Stimulated activated CD8-positive, alpha-beta memory T cell treated with anti-CD3 and anti-CD28 coated beads, Interleukin-7, amount 100 ng/mL, for 1 hour (primary cell): Measurements from ENCODE around the gene S100A5.

Experiments used
- DNase-seq, 2 donors: peaks; one replicate each; pipeline ENCODE4 v3.0.0-alpha.2; 2020; ENCODE audit warnings: low read depth in 2 of 2

The S100A5 gene

DNA sequence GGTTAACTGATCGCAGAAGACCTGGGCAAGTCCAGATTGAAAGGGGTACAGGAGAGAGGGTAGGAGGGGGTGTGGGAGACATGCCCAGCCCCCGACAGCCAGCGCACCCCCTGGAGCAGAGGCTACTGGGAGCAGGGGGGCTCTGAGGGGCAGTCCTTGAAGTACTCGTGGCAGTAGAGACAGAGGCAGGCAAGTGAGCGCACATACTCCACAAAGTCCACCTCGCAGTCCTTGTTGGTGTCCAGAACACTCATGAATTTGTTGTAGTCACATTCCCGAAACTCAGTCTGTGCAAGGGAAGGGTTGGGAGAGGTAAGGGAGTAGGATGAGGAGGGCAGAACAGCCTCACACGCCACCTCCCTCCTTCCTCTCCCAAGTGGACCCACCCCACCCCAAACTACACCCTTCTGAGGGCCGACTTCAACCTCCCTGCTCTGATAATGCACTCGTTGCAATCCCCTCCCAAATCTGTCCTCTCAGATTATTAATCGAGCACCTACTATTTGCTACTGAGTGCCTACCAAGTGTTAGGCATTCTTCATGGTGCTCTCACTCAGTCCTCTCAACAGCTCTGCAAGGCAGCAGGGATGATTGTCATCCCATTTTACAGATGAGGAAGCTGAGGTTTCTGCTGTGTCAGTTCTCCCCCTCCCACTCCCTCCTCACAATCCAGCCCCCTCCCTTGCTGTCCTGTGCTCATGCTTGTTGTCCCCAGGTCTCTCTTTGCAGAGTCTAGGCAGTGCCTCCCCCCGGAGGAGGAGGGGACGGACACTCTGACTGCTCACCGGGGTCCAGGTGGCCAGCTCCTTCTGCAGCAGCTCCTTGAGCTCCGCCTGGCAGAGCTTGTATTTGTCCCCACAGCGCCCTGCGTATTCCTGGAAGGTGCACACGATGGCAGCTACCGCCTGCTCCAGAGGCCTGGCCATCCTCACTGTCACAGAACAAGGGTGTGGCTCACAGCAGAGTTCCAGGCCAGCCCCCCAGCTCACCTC, 7.1 kb upstream of the S100A5 start:
- DNase-seq, result no peak

DNA sequence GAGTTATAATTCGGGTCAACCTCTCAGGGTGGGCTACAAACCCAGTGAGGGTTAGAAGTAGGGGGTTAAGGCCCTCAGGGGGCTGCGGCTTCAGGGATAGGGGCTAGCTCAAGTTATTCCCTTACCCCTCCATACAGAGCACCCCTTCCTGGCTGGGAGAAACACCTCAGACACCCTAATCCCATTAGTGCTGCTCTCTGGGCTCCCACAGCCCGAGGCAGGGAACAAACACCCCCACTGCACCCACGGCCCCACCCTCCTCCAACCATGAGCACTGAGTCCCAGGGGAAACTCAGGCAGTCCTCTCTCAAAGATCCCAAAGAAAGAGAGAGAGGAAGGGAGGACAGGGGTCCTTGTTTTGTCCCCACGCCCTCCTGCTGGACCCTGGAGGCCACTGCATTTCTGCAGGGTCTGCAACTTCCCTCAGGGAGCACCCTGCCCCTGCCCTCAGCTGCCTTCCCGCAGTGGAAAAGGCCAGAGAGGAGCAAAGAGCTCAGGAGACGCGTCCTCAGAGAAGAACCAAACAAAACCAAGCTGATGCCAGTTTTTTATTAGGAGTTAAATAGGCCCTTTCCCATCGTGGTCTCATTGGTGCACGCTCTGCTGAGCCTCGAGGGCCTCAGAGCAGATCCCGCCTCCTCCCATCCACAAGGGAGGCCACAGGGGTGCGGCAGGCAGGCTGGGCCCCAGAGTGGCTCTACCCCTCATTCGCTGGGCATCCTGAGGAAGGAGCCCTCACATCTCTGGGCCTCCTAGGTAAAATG, 6.2 kb upstream of the S100A5 start:
- no peak for DNase-seq

DNA sequence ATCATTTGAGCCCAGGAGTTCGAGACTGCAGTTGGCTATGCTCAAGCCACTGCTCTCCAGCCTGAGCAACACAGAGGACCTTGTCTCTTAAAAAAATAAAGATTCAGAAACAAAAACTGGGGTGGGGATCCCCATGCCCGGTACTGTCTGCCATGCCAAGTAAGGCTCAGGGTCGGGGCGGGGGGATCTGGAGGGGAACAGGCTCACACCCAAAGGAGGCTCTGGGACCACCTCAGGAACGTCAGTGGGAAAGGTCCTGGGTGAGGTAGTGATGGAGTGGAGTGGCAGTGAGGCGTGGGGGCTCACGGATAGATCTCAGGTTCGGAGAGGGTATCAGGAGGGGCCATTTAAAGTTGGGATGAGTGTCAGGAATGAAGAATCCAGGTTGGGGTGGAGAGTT, 5.6 kb upstream of the S100A5 start:
- DNase-seq, result no peak

DNA sequence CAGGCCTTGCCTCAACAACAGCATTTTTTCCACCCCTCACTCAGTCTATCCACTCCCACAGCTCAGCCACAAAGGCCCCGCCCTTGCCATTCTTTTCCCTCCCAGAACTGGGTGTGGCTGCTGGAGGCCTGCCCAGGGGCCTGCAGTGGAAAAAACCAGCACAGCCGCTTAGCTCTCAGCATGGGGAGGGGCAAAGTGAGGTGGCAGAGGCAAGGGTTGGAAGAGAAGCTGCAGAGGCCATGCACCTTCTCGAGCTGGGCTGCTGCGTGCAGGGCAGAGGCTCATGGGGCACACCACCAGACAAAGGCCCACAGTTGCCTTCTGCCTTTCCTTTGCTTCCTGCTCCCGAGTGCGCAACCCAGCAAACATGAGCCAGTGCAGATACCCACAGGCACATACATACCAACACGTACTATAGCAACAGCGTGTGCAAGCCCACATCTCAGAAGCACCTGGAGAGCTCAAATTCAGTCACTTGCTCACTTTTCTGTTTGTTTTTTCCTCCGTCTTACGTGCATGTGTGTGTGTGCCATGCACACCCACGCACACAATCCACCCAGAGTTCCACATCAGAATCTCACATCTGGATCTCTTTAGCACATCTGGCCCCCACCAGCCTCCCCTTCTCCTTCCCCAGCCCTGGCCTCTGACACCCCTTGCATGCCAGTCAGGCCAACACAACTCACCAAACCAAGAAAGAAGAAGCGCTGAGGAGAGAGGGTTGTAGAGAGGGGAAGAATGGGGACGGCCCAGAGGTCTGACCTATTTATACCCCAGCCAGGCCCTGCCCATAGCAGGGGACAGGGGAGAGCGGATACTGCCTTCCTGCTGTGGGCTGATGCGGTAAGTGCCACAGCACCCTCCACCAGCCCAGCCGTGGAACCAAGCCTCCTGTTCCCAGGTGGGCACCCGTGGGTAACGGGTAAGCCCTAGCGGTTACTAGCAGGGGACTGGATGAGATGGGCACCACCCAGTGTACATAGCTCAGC, 4.6 kb upstream of the S100A5 start, which contains the start of gene S100A4:
Gene S100A4, minus strand, starts transcription at position 740 of the 989 bp plus-strand sequence. CDS start 1,012 bp downstream, outside the sequence.
- peak; percentile 68 to 77 for DNase-seq

DNA sequence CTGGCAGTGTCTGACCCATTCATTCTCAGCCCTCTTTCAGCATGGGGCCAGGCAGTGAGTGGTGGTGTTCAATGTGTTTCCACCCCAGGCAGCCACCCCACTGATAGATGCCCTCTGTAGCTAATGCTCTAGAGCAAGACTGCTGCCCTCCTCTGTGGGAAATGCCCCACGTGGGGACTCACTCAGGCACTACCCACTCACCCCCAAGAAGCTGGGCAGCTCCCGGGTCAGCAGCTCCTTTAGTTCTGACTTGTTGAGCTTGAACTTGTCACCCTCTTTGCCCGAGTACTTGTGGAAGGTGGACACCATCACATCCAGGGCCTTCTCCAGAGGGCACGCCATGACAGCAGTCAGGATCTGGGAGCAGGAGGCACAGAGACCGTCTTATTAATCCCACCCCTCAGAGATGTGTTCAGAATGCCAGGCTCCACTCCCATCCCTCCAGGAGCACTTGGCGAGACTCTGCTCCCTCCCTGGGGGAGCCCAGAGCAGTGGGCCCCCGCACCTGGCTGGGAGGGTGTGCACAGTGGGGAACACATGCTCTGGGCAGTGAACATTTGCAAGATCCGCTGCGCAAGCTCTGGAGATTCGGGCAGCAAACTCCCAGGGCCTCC, 3.8 kb upstream of the S100A5 start:
- DNase-seq, result no peak

DNA sequence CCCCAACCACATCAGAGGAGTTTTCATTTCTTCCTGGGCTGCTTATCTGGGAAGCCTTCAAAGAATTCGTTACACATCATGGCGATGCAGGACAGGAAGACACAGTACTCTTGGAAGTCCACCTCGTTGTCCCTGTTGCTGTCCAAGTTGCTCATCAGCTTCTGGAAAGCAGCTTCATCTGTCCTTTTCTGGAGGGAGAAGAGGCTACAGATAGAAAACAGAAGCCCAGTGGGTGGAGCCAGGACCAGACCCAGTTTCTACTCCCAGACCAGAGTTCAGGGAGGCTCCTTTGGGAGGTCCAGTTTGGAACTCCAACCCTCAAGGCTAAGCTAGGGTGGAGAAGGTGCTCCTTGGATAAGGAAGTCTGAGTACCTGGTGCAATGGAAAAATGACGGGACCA, 3.0 kb upstream of the S100A5 start:
- DNase-seq, result no peak

DNA sequence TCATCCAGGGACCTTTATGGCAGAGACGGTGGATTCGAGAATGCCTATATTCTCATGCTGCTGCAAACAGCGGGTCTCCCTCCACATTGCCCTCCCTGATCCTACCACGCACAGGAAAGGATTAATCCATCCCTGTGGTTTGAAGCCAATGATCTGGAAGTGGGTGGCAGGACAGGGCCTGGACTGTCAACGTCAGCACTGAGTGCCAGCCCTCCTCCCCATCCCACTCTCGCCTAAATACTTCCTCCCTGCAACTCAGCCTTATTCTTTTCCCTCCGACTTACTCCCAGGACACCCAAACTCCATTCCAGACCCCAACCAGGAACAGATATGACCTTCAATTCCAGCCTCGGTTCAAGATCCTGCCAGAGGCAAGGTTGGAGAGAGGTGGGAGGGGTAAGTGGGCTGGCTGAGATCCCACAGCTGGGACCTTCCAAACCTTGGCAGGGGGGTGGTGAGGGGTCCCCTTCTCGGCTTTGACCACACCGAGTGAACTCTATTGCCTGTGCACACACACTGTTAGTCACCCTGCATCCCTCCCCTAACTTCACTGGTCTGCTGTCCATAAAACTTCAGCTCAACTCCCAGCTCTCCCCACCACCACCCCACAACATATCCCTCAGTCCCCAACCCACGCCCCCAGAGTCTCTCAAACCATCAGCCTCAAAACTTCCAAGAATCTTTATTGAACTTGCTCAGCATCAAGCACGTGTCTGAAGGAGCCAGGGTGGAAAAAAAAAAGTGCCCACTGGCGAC, 2.4 kb upstream of the S100A5 start:
- DNase-seq, result no peak

DNA sequence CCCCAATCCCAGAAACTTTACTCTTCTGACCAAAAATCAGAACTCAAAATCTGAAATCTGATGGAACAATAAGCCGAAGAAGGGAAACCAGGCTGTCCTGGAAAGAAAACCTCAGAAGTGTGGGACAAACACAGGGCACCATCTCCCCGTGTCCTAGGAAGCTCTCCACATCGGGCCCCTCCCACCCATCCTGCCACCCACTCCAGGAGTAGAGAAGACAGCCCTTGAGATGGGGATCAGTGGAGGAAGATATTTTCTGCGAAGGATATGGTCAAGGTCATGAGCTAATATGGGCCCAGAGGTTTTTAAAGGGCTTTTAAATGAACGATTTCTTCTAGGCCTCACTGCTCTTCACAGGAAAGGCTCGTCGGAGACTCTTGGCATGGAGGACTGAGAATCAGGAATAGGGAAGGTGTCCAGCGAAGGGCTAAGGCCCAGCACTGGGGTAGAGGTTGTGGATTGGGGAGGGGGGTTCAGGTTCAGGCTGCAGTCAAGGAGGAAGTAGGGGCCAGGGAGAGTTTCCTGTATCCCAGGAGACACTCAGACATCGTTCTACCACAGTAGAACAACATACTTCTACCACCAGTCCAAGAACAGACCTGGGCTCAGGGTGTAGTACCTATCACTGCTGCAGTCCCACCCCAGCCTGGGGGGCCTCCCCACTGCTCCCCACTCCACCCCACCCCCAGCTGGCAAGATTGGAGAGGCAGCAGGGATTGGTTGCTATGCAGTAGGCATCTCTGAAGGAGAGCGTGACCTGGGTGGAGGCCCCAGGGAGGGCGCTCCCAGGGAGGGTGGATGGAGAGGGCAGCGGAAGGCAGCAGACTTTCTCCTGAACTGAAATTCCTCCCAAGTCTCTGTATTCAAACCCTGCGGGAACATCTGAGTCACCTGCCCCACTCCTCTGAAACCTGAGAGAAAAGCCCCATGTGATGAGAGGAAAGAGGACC, 1.2 kb upstream of the S100A5 start:
- no peak for DNase-seq

DNA sequence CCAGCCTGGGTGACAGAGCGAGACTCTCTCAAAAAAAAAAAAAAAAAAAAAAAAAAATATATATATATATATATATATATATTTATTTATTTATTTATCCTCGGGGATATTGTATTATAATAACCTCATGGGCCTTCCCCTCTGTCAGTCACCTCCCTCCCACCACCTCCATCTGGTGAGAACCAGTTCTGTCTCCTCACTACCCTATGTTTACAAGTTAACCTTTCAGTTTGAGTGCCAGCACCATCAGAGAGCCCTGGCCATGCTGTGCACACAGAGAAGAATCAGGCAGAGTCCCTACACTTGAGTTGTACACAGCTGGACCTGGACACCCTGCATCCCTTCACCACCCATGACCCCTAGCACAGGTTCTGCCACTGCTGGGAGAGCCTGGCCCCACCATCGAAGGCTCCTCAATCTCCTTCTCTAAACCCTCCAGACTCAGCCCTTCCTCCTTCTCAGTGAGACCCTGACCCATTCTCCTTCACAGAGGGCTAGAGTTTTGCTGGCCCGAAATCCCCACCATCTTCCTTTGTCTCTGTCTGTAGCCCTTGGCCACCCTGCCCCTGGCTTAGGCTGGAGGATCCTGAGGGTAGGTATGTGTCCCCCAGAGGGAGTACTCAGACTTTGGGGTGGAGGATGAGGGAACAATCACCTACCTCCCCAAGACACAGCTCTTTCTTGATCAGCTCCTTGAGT, 1.2 kb downstream of the S100A5 start:
- DNase-seq, result no peak

DNA sequence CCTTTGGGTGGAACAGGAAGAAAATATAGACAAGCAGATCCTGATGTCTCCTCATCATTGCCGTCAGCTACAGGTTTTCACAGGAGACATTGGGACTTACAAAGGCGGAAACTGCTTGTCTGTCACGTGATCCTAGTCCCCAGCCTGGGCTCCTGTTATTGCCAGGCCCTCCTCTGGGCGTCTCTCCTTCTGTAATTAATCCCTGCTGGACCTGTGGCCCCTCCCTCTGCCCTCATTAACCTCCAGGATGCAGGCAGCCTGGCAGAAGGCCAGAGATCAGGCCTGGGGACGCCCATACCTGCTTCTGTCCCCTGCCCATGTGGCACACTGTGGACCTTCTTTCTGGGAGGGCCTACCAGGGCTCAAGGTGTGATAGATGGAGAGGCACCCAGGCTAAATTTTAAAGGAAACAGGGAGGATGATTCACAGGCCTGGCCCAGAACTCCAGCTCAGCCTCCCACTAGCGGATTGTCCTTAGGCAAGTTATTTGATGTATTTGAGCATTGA, 2.4 kb downstream of the S100A5 start:
- no peak for DNase-seq

DNA sequence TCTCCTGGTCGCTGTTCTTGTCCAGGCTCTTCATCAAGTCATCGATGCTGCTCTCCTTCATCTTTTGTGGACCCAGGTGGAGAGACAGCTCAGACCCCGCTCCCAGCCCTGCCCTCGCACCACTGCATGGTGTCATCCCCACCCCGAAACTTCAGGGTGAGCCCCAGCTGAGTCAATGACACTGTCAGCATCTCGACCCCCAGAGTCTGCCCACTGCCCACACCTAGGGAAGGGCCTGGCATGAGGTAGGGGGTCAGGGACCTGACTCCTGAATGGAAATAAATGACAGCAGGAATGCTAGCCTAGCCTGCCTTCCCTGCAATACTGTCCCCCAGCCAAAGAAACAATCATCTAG, 3.4 kb downstream of the S100A5 start:
- DNase-seq, result no peak

DNA sequence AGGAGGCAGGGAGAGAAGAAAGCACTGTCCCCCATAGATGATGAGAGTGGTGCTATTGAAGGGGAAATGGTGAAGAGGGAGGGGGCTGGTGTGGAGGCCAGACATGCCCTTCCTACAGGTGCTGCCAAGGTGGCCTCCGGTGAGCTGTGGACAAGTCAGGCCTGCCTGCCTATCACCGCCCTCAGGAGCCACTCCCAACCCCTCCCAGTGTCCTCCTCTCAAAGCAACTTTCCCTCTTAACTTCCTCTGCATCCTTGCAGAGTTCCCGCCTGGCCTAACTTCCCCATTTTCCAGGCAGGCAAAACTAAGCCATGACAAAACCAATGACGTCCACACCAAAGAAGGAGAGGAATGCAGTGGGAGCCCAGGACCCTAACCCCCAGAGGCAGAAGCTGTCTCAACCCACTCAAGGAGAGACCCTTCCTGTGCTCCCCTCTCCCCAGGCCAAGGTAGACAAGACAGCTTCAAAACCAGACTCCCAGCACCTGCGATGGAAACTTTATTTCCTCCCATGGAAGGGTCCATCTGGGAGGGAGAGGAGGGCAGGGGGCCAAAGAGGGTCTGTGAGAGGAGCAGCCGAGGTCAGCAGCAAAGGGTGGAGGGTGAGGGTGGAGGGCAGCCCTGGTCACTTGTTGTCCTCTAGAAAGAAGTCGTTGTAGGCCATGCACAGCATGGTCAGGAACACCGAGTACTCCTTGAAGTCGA, 3.9 kb downstream of the S100A5 start:
- no peak for DNase-seq

DNA sequence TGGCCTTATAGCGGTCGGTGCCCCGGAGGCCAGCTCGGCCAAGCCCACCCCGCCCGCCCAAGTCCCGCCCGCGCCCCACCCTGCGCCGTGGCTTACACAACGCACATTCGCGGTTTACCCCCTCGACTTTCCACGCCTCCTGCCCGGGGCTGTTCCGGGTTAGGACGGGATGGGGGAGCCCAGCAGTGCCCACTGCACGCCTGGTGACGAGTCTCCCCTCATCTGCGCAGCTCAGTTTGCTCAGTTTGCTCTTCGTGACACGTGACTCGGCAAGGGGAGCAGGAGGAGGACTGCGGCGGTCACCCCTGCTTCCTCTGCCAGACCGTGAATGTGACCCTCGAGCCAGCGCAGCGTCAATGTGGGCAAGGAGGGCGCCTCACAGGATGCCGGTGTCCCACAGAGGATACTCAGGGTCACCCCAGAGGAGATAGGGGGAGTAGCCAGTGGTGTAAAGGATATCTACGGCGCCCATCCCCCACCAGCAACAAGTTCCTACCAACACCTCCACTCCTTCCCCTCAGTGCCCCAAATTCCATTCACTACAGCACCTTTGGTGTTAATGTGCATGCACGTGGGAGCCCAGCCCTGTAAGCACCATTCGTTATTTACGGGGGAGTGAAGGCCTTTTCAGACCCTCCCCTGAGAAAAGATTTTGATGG, 4.6 kb downstream of the S100A5 start:
- peak; percentile 63 to 69 for DNase-seq

DNA sequence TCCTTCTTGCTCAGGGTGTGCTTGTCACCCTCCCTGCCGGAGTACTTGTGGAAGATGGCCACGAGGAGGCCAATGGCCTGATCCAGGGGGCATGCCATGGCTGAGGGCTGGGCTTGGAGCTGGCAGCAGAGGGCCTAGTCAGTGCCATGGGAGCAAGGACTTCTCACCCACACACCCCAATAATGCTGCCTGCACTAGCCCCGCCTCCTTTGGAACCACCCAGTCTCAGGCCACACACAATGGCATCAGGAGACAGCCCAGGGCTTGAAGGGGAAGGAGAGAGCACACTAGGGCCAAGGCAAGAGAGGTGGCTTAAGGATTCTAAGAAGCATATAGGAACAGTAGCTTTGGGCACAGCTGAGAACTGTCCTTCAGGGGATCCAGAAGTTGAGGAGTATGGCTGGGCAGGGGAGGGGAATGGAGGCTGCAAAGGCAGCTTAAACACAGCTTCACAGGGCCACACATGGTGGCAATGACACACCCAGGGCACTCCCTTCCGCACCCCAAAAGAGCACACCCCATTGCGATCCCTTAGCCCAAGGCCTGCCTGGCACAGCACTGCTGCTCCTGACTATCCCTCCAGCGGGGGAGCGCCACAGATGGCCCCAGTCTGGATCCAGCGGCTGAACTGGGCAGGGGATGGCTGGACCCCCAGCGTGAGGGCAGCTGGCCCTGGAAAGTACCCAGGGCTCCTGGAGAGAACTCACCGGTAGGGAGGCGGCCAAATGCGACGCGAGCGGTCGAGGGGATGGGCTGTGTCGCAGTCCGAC, 5.3 kb downstream of the S100A5 start, which contains the start of gene S100A6:
Gene S100A6, minus strand, starts transcription at position 750 of the 770 bp plus-strand sequence. Its CDS starts 652 bp downstream, at position 98.
- no peak for DNase-seq

DNA sequence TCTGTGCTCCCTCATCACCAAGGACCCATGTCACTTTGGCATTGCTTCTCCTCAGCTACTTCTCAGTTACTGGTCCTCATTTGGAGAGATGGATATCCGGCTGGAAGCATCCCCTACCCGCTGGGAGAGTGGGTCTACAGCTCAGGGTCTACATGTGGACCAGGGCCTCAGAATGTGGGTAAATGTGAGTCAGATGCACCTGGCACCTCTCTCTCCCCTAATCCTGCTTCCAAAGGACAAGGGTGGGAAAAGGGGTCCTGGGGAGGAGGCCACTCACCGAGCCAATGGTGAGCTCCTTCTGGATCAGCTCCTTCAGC, 5.9 kb downstream of the S100A5 start:
- no peak for DNase-seq

DNA sequence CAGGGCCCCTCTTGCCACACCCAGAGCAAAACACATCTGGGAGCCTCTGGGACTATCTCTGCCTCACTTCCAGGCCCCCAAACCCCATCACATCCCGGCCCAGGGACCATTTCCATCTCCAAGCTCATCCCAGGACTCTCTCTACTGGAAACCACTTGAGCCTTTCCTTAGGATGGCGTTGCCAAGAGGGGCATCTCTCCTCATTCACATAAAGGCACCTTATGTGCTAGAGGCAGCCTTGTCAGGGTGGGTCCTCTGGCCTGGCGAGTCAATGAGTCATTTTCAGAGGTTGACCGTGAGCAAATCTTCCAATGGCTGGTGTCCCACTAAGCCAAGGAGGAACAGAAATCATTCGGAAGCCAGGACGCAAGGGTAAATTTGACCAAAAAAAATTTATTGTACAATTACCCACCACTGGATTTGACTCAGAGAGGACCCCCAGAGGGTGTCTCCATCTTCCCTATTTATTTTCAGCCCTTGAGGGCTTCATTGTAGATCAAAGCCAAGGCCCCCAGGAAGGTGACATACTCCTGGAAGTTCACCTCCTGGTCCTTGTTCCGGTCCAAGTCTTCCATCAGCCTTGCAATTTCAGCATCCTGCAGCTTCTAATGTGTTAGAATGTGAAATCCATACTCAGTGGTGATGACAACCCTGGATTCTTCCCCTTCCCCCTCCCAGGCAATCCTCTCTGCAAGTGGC, 6.4 kb downstream of the S100A5 start:
- no peak for DNase-seq
